ENCODE results near the gene LRRC32.

GRCh38 chr11:76612226-76612625 is 58.3 kb downstream of the LRRC32 start:
- TF ChIP-seq SP1 (IDR thresholded peaks at IDR 0.05), result no peak
- no peak for TF ChIP-seq LEF1 (IDR thresholded peaks at IDR 0.05; ENCODE audit: borderline replicate concordance)
- TF ChIP-seq FOXM1 (IDR thresholded peaks at IDR 0.05; ENCODE audit: borderline replicate concordance), result no peak
- no peak for TF ChIP-seq FOXK2 (IDR thresholded peaks at IDR 0.05)
- TF ChIP-seq BHLHE40 (IDR thresholded peaks at IDR 0.05; ENCODE audit: borderline replicate concordance), result no peak
- TF ChIP-seq SUZ12 (IDR thresholded peaks at IDR 0.05), result no peak
- no peak for TF ChIP-seq ELF4 (IDR thresholded peaks at IDR 0.05)

Measured in HEK293T (cell line).